ENCODE results near the gene MARCHF6.

- TF ChIP-seq FOXA1 (IDR thresholded peaks at IDR 0.05) (no peak), SP1 (IDR thresholded peaks at IDR 0.05) (no peak), ELF4 (IDR thresholded peaks at IDR 0.05) (no peak), LEF1 (IDR thresholded peaks at IDR 0.05; ENCODE audit: borderline replicate concordance) (no peak), PKNOX1 (IDR thresholded peaks at IDR 0.05) (no peak), BHLHE40 (IDR thresholded peaks at IDR 0.05; ENCODE audit: borderline replicate concordance) (no peak)
Measured at GRCh38 chr5:10352430-10353240, 860 bp upstream of the MARCHF6 start.
